OCI-LY3 (cell line): ENCODE measurements around the gene GRM4.

Experiments used
- H2AFZ ChIP-seq: fragments of 200-600, 300-600 bp; shearing (Covaris generic); 2 replicates; pipeline ENCODE4 v1.6.0; 2014; ENCODE audit warnings: antibody characterized with exemption, low read depth, low read length
- H3K27ac ChIP-seq: fragments of 200-600, 300-600 bp; sonication (generic); 2 replicates; pipeline ENCODE4 v1.5.1; 2014; ENCODE audit warnings: mild to moderate bottlenecking, low read length, moderate library complexity, mixed read lengths
- H3K27me3 ChIP-seq: fragments of 200-600, 300-600 bp; sonication (generic); 2 replicates; pipeline ENCODE4 v1.6.1; 2014; ENCODE audit warnings: low read depth, low read length, mixed read lengths
- H3K36me3 ChIP-seq: fragments of 200-600, 300-600 bp; sonication (generic); replicated peaks from 2 replicates; pipeline ENCODE3; 2014; ENCODE audit warnings: low read depth, low read length, mixed read lengths
- H3K4me1 ChIP-seq: fragments of 300-600, 200-600 bp; sonication (generic); 2 replicates; pipeline ENCODE4 v1.6.1; 2014; ENCODE audit warnings: low read length, mixed read lengths
- H3K4me2 ChIP-seq: fragments of 200-600, 300-600 bp; sonication (generic); 2 replicates; pipeline ENCODE4 v1.6.1; 2014; ENCODE audit warnings: low read length, mixed read lengths
- H3K4me3 ChIP-seq: fragments of 300-600, 200-600 bp; sonication (generic); 2 replicates; pipeline ENCODE4 v1.5.1; 2014; ENCODE audit warnings: antibody characterized with exemption, mild to moderate bottlenecking, low read length, moderate library complexity
- H3K79me2 ChIP-seq: fragments of 300-600, 200-600 bp; shearing (Covaris generic); 2 replicates; pipeline ENCODE4 v1.6.1; 2014; ENCODE audit warnings: mild to moderate bottlenecking, low read length, mixed read lengths
- H3K9ac ChIP-seq: fragments of 300-600, 200-600 bp; shearing (Covaris generic); 2 replicates; pipeline ENCODE4 v1.6.0; 2014; ENCODE audit warnings: mild to moderate bottlenecking, low read length, moderate library complexity
- H3K9me3 ChIP-seq: fragments of 200-600, 300-600 bp; shearing (Covaris generic); 2 replicates; pipeline ENCODE4 v1.6.1; 2014; ENCODE audit warnings: low read length, mixed read lengths; ENCODE audit not compliant: insufficient read depth
- H4K20me1 ChIP-seq: fragments of 200-600, 300-600 bp; sonication (generic); 2 replicates; pipeline ENCODE4 v1.6.1; 2016; ENCODE audit warnings: low read length, mixed read lengths; ENCODE audit not compliant: insufficient read depth
- EZH2phosphoT487 ChIP-seq: fragments of 200-600 bp; shearing (Covaris generic); IDR thresholded peaks from 2 replicates; pipeline ENCODE4 v1.6.1; 2018; ENCODE audit warnings: antibody characterized with exemption, mixed run types, low read depth
- TF ChIP-seq, protein P1 (sequence below): fragments of 200-600, 300-600 bp; sonication (generic); IDR thresholded peaks from 2 replicates; pipeline ENCODE4 v1.5.1; 2014; ENCODE audit warnings: antibody characterized with exemption, low read length, low read depth

The GRM4 gene

DNA sequence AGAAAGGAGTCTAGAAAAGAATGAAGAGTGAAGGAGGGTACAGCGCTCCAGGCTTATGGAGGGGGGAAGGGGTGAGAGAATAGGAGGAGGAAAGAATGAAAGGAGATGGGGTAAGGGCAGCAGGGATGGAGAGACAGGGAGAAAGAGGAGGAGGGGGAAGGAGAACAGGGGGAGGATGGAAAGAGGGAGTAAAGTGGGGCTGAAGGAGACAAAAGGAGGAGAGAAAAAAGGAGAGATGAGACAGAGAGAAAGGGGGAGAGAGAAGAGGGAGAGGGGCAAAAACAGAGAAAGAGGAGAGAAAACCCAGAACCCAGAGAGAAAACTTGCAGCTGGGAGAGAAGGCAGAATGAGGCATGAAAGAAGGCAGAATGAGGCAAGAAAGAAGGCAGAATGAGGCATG, 110.7 kb downstream of the GRM4 start:
- Histone ChIP-seq H3K4me3 (no peak overlapping the region), H4K20me1 (no peaks in the 10 kb centered on the region)

DNA sequence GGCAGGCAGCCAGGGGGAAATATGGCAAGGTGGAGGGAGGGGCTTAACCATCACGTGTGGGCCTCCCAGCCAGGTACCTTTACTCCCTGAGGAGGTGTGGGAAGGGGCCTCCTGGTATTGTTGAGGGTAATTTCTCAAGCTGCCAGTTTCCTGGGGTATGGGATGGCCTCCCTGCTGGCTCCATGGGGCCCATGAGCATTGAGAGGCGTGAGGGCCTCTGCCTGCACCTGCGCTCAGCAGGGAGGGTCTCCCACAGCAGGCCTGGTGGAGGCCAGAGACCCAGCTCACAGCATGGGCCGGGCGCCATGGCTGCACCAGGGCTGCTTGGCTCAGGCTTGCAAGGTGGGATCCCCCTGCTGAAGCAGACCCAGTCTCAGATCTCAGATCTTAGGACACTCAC, 113.0 kb downstream of the GRM4 start:
- Histone ChIP-seq H3K4me1 (peaks cover 10% of the 10 kb centered on the region), H3K9ac (no peak overlapping the region), H3K27ac (no peak overlapping the region), H4K20me1 (no peaks in the 10 kb centered on the region), H3K4me2 (no peak overlapping the region), H3K36me3 (no peaks in the 10 kb centered on the region), H3K27me3 (no peaks in the 10 kb centered on the region), H3K4me3 (no peak overlapping the region), H2AFZ (no peak overlapping the region), H3K79me2 (no peaks in the 10 kb centered on the region), H3K9me3 (no peaks in the 10 kb centered on the region)
- TF ChIP-seq, protein P1, sequence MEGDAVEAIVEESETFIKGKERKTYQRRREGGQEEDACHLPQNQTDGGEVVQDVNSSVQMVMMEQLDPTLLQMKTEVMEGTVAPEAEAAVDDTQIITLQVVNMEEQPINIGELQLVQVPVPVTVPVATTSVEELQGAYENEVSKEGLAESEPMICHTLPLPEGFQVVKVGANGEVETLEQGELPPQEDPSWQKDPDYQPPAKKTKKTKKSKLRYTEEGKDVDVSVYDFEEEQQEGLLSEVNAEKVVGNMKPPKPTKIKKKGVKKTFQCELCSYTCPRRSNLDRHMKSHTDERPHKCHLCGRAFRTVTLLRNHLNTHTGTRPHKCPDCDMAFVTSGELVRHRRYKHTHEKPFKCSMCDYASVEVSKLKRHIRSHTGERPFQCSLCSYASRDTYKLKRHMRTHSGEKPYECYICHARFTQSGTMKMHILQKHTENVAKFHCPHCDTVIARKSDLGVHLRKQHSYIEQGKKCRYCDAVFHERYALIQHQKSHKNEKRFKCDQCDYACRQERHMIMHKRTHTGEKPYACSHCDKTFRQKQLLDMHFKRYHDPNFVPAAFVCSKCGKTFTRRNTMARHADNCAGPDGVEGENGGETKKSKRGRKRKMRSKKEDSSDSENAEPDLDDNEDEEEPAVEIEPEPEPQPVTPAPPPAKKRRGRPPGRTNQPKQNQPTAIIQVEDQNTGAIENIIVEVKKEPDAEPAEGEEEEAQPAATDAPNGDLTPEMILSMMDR: no peak
- TF ChIP-seq EZH2phosphoT487: no peak

More for the DNA sequence above, 110.7 kb downstream of the GRM4 start:
- H3K36me3 ChIP-seq: no peaks in the 10 kb centered on the region
- no peaks in the 10 kb centered on the region for H3K79me2 ChIP-seq
- no peak overlapping the region for H3K27ac ChIP-seq
- no peaks in the 10 kb centered on the region for H3K27me3 ChIP-seq
- no peak overlapping the region for H2AFZ ChIP-seq
- H3K9me3 ChIP-seq: no peaks in the 10 kb centered on the region
- peaks cover 10% of the 10 kb centered on the region for H3K4me1 ChIP-seq
- no peak overlapping the region for H3K9ac ChIP-seq
- H3K4me2 ChIP-seq: no peak overlapping the region
- no peak for TF ChIP-seq EZH2phosphoT487
- TF ChIP-seq, protein P1: no peak

DNA sequence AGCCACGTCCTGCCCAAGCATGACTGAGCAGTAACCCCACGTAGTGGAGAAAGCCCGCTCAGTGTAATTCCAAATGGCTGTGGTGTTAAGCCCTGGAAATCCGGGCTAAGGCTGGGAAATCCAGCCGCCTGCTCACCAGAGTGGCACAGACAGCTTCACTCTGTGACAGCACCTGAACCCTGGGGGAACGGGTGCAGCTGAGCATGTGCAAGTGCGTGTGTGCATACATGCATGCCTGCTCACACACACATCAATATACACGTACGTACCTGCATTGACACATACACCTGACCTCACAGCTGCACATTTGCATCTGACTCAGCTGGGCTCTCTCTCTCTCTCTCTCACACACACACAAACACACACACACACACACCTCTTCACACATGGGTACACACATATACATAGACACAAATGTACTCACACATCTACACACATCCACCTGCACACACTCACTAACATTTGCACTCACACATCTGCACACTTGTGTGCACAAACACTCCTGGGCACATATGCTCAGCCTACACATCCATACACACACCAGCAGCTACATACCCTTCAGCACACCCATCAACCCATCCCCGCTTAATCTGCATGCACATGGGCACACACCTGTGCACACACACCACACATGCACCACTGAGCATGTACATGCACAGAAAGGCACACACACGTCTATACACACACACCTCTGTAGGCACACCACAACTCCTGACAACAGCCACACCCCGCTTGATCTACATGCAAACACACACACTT, 114.1 kb downstream of the GRM4 start:
- no peak overlapping the region for H3K4me2 ChIP-seq
- H3K9me3 ChIP-seq: no peaks in the 10 kb centered on the region
- H3K9ac ChIP-seq: no peak overlapping the region
- no peaks in the 10 kb centered on the region for H3K36me3 ChIP-seq
- H3K27ac ChIP-seq: no peak overlapping the region
- TF ChIP-seq EZH2phosphoT487: no peak
- TF ChIP-seq, protein P1: no peak
- H3K4me3 ChIP-seq: no peak overlapping the region
- H3K27me3 ChIP-seq: no peaks in the 10 kb centered on the region
- H3K4me1 ChIP-seq: peaks cover 5% of the 10 kb centered on the region
- H2AFZ ChIP-seq: no peak overlapping the region
- H3K79me2 ChIP-seq: no peaks in the 10 kb centered on the region
- no peaks in the 10 kb centered on the region for H4K20me1 ChIP-seq

DNA sequence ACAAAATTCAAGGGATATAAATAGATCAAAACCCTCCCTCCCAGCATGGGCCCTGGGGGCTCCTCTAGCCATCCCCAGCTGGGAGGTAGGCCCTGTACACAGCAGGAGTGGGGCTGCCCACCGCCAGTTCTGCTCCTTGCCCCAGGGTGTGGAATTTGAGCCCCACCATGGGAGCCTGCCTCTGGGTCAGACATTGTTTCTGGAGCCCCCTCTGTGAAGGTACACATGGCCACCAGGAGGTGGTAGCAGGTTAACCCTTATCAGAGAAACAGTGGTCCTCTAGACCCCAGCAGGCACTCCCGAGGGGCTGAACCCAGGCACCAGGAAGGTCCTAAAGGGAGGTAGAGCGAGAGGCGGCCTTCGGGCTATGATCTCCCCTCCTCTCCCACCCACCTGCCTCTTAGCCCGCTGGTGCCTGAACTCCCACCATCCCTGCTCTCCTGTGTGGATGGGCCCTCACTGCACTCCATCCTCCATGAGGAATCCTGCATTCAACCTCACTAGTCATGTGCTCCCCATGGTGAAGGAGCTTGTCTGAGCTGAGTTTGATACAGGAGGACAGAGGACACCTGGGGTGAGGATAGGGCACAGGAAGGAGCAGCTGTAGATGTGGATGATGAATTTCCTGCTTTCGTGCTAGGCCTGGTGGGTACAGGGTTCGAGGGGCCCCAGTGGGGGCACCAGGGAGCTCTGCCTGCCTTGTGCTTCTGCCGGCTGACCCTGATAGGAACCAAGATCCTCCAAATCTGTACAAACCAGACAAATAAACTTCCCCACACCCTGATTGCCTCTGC, 114.9 kb downstream of the GRM4 start:
- no peaks in the 10 kb centered on the region for H3K36me3 ChIP-seq
- no peak overlapping the region for H3K9ac ChIP-seq
- no peaks in the 10 kb centered on the region for H3K9me3 ChIP-seq
- TF ChIP-seq, protein P1: no peak
- TF ChIP-seq EZH2phosphoT487: no peak
- H2AFZ ChIP-seq: no peak overlapping the region
- no peak overlapping the region for H3K27ac ChIP-seq
- no peaks in the 10 kb centered on the region for H4K20me1 ChIP-seq
- no peak overlapping the region for H3K4me2 ChIP-seq
- H3K79me2 ChIP-seq: no peaks in the 10 kb centered on the region
- H3K4me3 ChIP-seq: no peak overlapping the region
- no peaks in the 10 kb centered on the region for H3K4me1 ChIP-seq
- no peaks in the 10 kb centered on the region for H3K27me3 ChIP-seq
